SHP77 (cell line): ENCODE results near the gene RPS10.
A peak's percentile ranks its signal among the peaks of the same experiment; 100 is the strongest.

Experiments
- DNase-seq, 2 experiments: peaks; one replicate each; lab custom pipeline; 2025; lab: John Stamatoyannopoulos, UW

RPS10 gene

GRCh38 chr6:34425498-34426410 lies at the start of gene RPS10:
Gene RPS10, minus strand, starts transcription at chr6:34426069. Its CDS starts 848 bp downstream, at chr6:34425221.
- DNase-seq = peak; percentile 85 to 91

GRCh38 chr6:34475238-34475682 lies 49.4 kb upstream of the RPS10 start:
- no peak for DNase-seq

GRCh38 chr6:34474754-34475153 lies 48.9 kb upstream of the RPS10 start:
- no peak for DNase-seq

GRCh38 chr6:34473967-34474366 lies 48.1 kb upstream of the RPS10 start:
- DNase-seq = no peak

- DNase-seq = no peak
Measured at GRCh38 chr6:34472425-34472824, 46.6 kb upstream of the RPS10 start.

- DNase-seq = no peak
Measured at GRCh38 chr6:34469499-34469898, 43.6 kb upstream of the RPS10 start.

- DNase-seq = no peak
Measured at GRCh38 chr6:34468378-34468892, 42.6 kb upstream of the RPS10 start.

GRCh38 chr6:34466242-34467185 lies 40.6 kb upstream of the RPS10 start:
- DNase-seq = no peak

GRCh38 chr6:34465531-34466241 lies 39.8 kb upstream of the RPS10 start, which contains the start of gene PACSIN1:
Gene PACSIN1, plus strand, starts transcription at chr6:34466076. Its CDS starts 60,230 bp downstream, at chr6:34526306.
- DNase-seq = no peak

GRCh38 chr6:34463849-34464248 lies 38.0 kb upstream of the RPS10 start:
- DNase-seq = no peak

GRCh38 chr6:34463299-34463698 lies 37.4 kb upstream of the RPS10 start:
- no peak for DNase-seq

- DNase-seq = peak; percentile 73 to 79
Measured at GRCh38 chr6:34462551-34462971, 36.7 kb upstream of the RPS10 start.

GRCh38 chr6:34462010-34462409 lies 36.1 kb upstream of the RPS10 start:
- no peak for DNase-seq

GRCh38 chr6:34460796-34461507 lies 35.1 kb upstream of the RPS10 start:
- no peak for DNase-seq

GRCh38 chr6:34459899-34460593 lies 34.2 kb upstream of the RPS10 start:
- DNase-seq = peak; percentile 18 to 40

GRCh38 chr6:34457742-34458735 lies 32.2 kb upstream of the RPS10 start:
- DNase-seq = peak; percentile 48 to 72

- DNase-seq = no peak
Measured at GRCh38 chr6:34457382-34457741, 31.5 kb upstream of the RPS10 start.

- DNase-seq = no peak
Measured at GRCh38 chr6:34455831-34456230, 30.0 kb upstream of the RPS10 start.

- DNase-seq = no peak
Measured at GRCh38 chr6:34451192-34451591, 25.3 kb upstream of the RPS10 start.
